GM12873 (cell line): ENCODE measurements around the gene CHN2.

Experiments used
- CTCF ChIP-seq: IDR thresholded peaks from 2 replicates; pipeline ENCODE4 v1.5.1; 2012; ENCODE audit warnings: low read depth, mild to moderate bottlenecking, moderate library complexity, low read length, control low read depth; ENCODE audit not compliant: insufficient read depth; ENCODE audit errors: missing control alignments

The CHN2 gene

GRCh38 chr7:29343399-29343798 is 148.8 kb downstream of the CHN2 start:
- no peak for TF ChIP-seq CTCF

GRCh38 chr7:29344334-29344978 is 149.9 kb downstream of the CHN2 start:
- no peak for TF ChIP-seq CTCF

- no peak for TF ChIP-seq CTCF
Observed at GRCh38 chr7:29345590-29345989, 151.0 kb downstream of the CHN2 start.

GRCh38 chr7:29346231-29346978 is 151.8 kb downstream of the CHN2 start:
- no peak for TF ChIP-seq CTCF

- no peak for TF ChIP-seq CTCF
Observed at GRCh38 chr7:29349362-29349761, 154.8 kb downstream of the CHN2 start.

- no peak for TF ChIP-seq CTCF
Observed at GRCh38 chr7:29350351-29350750, 155.8 kb downstream of the CHN2 start.

GRCh38 chr7:29352041-29352440 is 157.5 kb downstream of the CHN2 start:
- TF ChIP-seq CTCF: no peak
